Measurements from ENCODE around the gene TSPAN10. TPM values are rescaled to one million over a fixed set of nuclear protein-coding genes. Genes with fewer than 3 reads are reported as not detected.
A peak's percentile ranks its signal among the peaks of the same experiment; 100 is the strongest.

Gene TSPAN10
- total and polyA plus RNA-seq, 9 of the 15 experiments (the other 6 are each of a cell fraction or from before 2014, with no cell fraction given) = 0.05 to 0.31 (median 0.13) TPM; not detected in 1

GRCh38 chr17:81688616-81689015 lies 51.6 kb downstream of the TSPAN10 start:
- FAIRE-seq (no peak), ATAC-seq (no peak), DNase-seq (ENCODE audit: extremely low read depth in 1 of 4, low spot score in 3 of 4) (no peak)
- Histone ChIP-seq H3K27ac (ENCODE audit: extremely low read depth, low read depth, low read length) (no peak overlapping the region), H3K9me3 (replicated peaks; ENCODE audit: control insufficient read depth, insufficient read depth, low read depth, low read length) (no peaks in the 10 kb centered on the region), H2AFZ (ENCODE audit: low read depth, low read length) (no peak overlapping the region), H3K4me1 (replicated peaks in 1 of 2; ENCODE audit: control insufficient read depth in 2 of 2, insufficient read depth in 2 of 2, low read length in 2 of 2) (peaks cover 13 to 74% of the 10 kb centered on the region in 2 experiments), H3K4me3 (no peak overlapping the region), H3K36me3 (ENCODE audit: control insufficient read depth, insufficient read depth, low read length) (peaks cover 88% of the 10 kb centered on the region; the same call in 2 of the 3 replicates), H4K20me1 (replicated peaks; ENCODE audit: control insufficient read depth, insufficient read depth, low read length) (peaks cover 16% of the 10 kb centered on the region; the same call in 1 of the 2 replicates), H3K9ac (ENCODE audit: insufficient read depth in 1 of 2, low read depth in 2 of 2, low read length in 2 of 2) (no peak overlapping the region), H3K9me1 (ENCODE audit: control insufficient read depth, insufficient read depth, low read length) (peaks cover 9% of the 10 kb centered on the region), H3K79me2 (ENCODE audit: control insufficient read depth, insufficient read depth, low read length) (peaks cover 35% of the 10 kb centered on the region), H3K27me3 (ENCODE audit: control insufficient read depth in 2 of 2, insufficient read depth in 2 of 2, low read length in 2 of 2) (no peaks in the 10 kb centered on the region), H3K4me2 (ENCODE audit: insufficient read depth, low read length) (no peak overlapping the region)
- 0 out of 2 replicates have a peak, but pooled peaks have one; percentile 29 for TF ChIP-seq ARID4B (CRISPR knock-in tag; IDR thresholded peaks at IDR 0.05)
- TF ChIP-seq HMG20A (CRISPR knock-in tag; conservative IDR thresholded peaks at IDR 0.05) = no peak
- no peak for TF ChIP-seq ELF2 (CRISPR knock-in tag; IDR thresholded peaks at IDR 0.05)
- no peak for TF ChIP-seq ZNF766 (CRISPR knock-in tag; conservative IDR thresholded peaks at IDR 0.05)
- intact Hi-C loops (cut with micrococcal nuclease) (no loop called here), in situ Hi-C loops (cut with MboI) (no loop called here)
- 95% methylated on average over 10 of the region's 14 CpGs for WGBS (ENCODE audit: insufficient coverage, low coverage, missing lambda C conversion rate)
- ChIA-PET POLR2A (no interaction called here), CTCF (ENCODE audit: low intra/inter-chr PET ratio) (no interaction called here)
- no TSS peak for BruUV-seq (replicated peaks)
